Endothelial cell of umbilical vein (primary cell): ENCODE results near the gene MRPS16. TPM values are rescaled to one million over a fixed set of nuclear protein-coding genes. Genes with fewer than 3 reads are reported as not detected.
A peak's percentile ranks its signal among the peaks of the same experiment; 100 is the strongest.

Experiments used
- BruUV-seq: library from RNA; stranded (reverse); fragments of 400-500 nt; replicated peaks from 2 replicates; lab custom pipeline; 2021; lab: Mats Ljungman, UMichigan
- CTCF ChIA-PET: fragments of 300-600, 350-600 bp; sonication (Branson Sonifier 250); formaldehyde crosslinking; loops from one replicate; lab custom pipeline; 2021; ENCODE audit warnings: antibody characterized with exemption, inconsistent platforms; lab: Charles Lee
- POLR2A ChIA-PET: fragments of 300-600, 350-600 bp; sonication (Branson Sonifier 250); formaldehyde crosslinking; loops from one replicate; lab custom pipeline; 2021; ENCODE audit warnings: antibody characterized with exemption, inconsistent platforms; lab: Charles Lee
- DNase-seq: peaks from one replicate; pipeline ENCODE4 v3.0.0-alpha.2; 2011; ENCODE audit warnings: low read depth, low spot score
- FAIRE-seq: peaks from 2 replicates; lab custom pipeline; 2011; peaks lifted over from hg19 to GRCh38; lab: Jason Lieb, UNC
- H2AFZ ChIP-seq: 2 replicates; pipeline ENCODE4 v1.6.0; 2012; ENCODE audit warnings: low read depth, low read length, control low read depth, inconsistent platforms
- H3K27ac ChIP-seq: 2 replicates; pipeline ENCODE4 v1.5.1; 2011; ENCODE audit warnings: low read depth, mild to moderate bottlenecking, control low read depth, low read length, moderate library complexity; ENCODE audit not compliant: insufficient read depth
- H3K27me3 ChIP-seq, 2 experiments: 2 replicates each; pipeline versions ENCODE4 v1.6.0 to v1.6.1; 2011; ENCODE audit warnings: low read length in 2 of 2, mixed read lengths in 1 of 2; ENCODE audit not compliant: control insufficient read depth in 2 of 2, insufficient read depth in 2 of 2
- H3K36me3 ChIP-seq, 2 experiments: 2 replicates in 1 of 2; 3 replicates in 1 of 2; pipeline ENCODE4 v1.5.1; 2011; ENCODE audit warnings: low read length in 2 of 2, mild to moderate bottlenecking in 1 of 2, moderate library complexity in 1 of 2; ENCODE audit not compliant: control insufficient read depth in 2 of 2, insufficient read depth in 2 of 2; ENCODE audit errors: extremely low read depth in 1 of 2
- H3K4me1 ChIP-seq: 3 replicates; pipeline ENCODE4 v1.5.1; 2011; ENCODE audit warnings: mild to moderate bottlenecking, low read length; ENCODE audit not compliant: control insufficient read depth, insufficient read depth; ENCODE audit errors: extremely low read depth
- H3K4me2 ChIP-seq: 2 replicates; pipeline ENCODE4 v1.6.1; 2011; ENCODE audit warnings: low read length, control low read depth, mixed read lengths; ENCODE audit not compliant: insufficient read depth
- H3K4me3 ChIP-seq, 3 experiments: fragments of 200-600 bp in 1 of 3; sonication (generic), shearing (Covaris generic) in 1 of 3; replicated peaks in 1 of 3; 2 replicates each; pipeline ENCODE4 v1.5.1; 2011 to 2016; ENCODE audit warnings: control low read depth in 3 of 3, low read length in 3 of 3, mild to moderate bottlenecking in 2 of 3, inconsistent platforms in 1 of 3, low read depth in 1 of 3, moderate library complexity in 1 of 3; ENCODE audit not compliant: insufficient read depth in 1 of 3
- H3K79me2 ChIP-seq: 2 replicates; pipeline ENCODE4 v1.6.0; 2012; ENCODE audit warnings: low read length, inconsistent platforms; ENCODE audit not compliant: control insufficient read depth, insufficient read depth
- H3K9ac ChIP-seq: replicated peaks from 2 replicates; pipeline ENCODE3; 2011; ENCODE audit warnings: low read length, control low read depth; ENCODE audit not compliant: insufficient read depth; ENCODE audit errors: extremely low read depth
- H3K9me1 ChIP-seq: replicated peaks from 3 replicates; pipeline ENCODE4 v1.6.0; 2011; ENCODE audit warnings: mild to moderate bottlenecking, low read length; ENCODE audit not compliant: control insufficient read depth, insufficient read depth; ENCODE audit errors: extremely low read depth
- H3K9me3 ChIP-seq: replicated peaks from 2 replicates; pipeline ENCODE4 v1.5.1; 2012; ENCODE audit warnings: low read length, inconsistent platforms; ENCODE audit not compliant: control insufficient read depth, insufficient read depth
- H4K20me1 ChIP-seq: replicated peaks from 2 replicates; pipeline ENCODE3; 2011; ENCODE audit warnings: mild to moderate bottlenecking, low read length; ENCODE audit not compliant: control insufficient read depth, insufficient read depth; ENCODE audit errors: extremely low read depth
- FOS ChIP-seq: IDR thresholded peaks from 2 replicates; pipeline ENCODE4 v1.6.1; 2011; ENCODE audit warnings: mild to moderate bottlenecking, low read length, moderate library complexity, borderline replicate concordance; ENCODE audit not compliant: insufficient read depth
- GATA2 ChIP-seq: IDR thresholded peaks from 2 replicates; pipeline ENCODE4 v1.7.0; 2011; ENCODE audit warnings: low read depth, mild to moderate bottlenecking, moderate library complexity, mixed read lengths, low read length; ENCODE audit not compliant: insufficient read length, insufficient read depth
- JUN ChIP-seq: IDR thresholded peaks from 2 replicates; pipeline ENCODE4 v1.6.1; 2011; ENCODE audit warnings: borderline replicate concordance, low read depth; ENCODE audit not compliant: insufficient read length, insufficient read depth
- dilution Hi-C: fragments of 300-500 bp; cut with MboI; formaldehyde crosslinking; loops from one replicate; pipeline ENCODE4 v1.15.0; 2019; ENCODE audit warnings: low sequenced_read_pairs; ENCODE audit not compliant: extremely low pct_ligation_motif_present
- intact Hi-C: fragments of 100-400 bp; cut with micrococcal nuclease; formaldehyde crosslinking; loops from one replicate; pipeline ENCODE4 v1.10.0; 2022
- polyA plus RNA-seq, 4 experiments: library from polyadenylated mRNA; depleted of rRNA in 3 of 4; stranded (reverse) in 3 of 4; unstranded in 1 of 4; fragments of >200 nt; gene quantifications; 2 replicates each; pipeline versions ENCODE4 v1.2.1 to v1.2.3, GENCODE V29; 2011 to 2012; ENCODE audit warnings: missing spikeins in 1 of 4
- total RNA-seq: library from RNA; stranded (reverse); gene quantifications from 2 replicates; pipeline ENCODE4 v1.2.3, GENCODE V29; 2021
- TF ChIP-seq, protein P1 (sequence below), 2 donors: IDR thresholded peaks; 1 replicate in 1 of 2; 2 replicates in 1 of 2; pipeline ENCODE4 v1.5.1; 2011; ENCODE audit warnings: low read length in 2 of 2, mild to moderate bottlenecking in 2 of 2, moderate library complexity in 2 of 2, control low read depth in 1 of 2, inconsistent platforms in 1 of 2, low read depth in 1 of 2; ENCODE audit not compliant: insufficient read depth in 1 of 2; ENCODE audit errors: extremely low read depth in 1 of 2

MRPS16 gene
- total and polyA plus RNA-seq, 2 donors (not counting 3 experiments of a cell fraction or from before 2014, with no cell fraction given) = 86.0 to 161 TPM

DNA sequence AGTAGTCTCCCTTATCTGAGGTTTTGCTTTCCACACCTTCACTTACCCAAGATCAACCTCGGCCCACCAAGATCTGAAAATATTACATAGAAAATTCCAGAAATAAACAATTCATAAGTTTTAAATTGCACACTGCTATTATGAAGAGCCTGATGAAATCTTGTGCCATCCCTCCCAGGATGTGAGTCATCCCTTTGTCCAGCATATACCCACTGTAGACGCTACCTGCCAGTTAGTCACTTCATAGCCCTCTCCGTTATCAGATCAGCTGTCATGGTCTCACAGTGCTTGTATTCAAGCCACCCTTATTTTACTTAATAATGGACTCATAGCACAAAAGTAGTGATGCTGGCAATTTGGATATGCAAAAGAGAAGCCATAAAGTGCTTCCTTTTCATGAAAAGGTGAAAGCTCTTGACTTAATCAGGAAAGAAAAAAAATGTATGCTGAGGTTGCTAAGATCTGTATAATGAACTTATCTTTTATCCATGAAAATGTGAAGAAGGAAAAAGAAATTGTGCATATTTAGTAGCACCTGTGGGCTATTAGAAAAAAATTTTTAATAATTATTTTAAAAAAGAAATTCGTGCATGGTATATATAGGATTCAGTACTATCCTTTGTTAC lies 9.8 kb upstream of the MRPS16 start:
- H3K27ac ChIP-seq = no peak overlapping the region
- H2AFZ ChIP-seq = no peak overlapping the region
- H3K79me2 ChIP-seq = no peaks in the 10 kb centered on the region
- no peaks in the 10 kb centered on the region for H3K9me3 ChIP-seq
- H4K20me1 ChIP-seq = no peaks in the 10 kb centered on the region
- peaks cover 2 to 6% of the 10 kb centered on the region in 2 experiments for H3K27me3 ChIP-seq
- peaks cover 7% of the 10 kb centered on the region for H3K4me1 ChIP-seq
- FAIRE-seq (peak; percentile 21), DNase-seq (peak; percentile 26)
- intact Hi-C loops = no loop called here
- no peak overlapping the region for H3K9ac ChIP-seq
- peak overlapping the region; percentile 24 for H3K4me2 ChIP-seq
- POLR2A ChIA-PET = no interaction called here
- CTCF ChIA-PET = no interaction called here
- H3K36me3 ChIP-seq = no peaks in the 10 kb centered on the region
- TF ChIP-seq FOS (peak; percentile 13), JUN (peak; percentile 46), GATA2 (peak; percentile 66)
- TF ChIP-seq, protein P1, sequence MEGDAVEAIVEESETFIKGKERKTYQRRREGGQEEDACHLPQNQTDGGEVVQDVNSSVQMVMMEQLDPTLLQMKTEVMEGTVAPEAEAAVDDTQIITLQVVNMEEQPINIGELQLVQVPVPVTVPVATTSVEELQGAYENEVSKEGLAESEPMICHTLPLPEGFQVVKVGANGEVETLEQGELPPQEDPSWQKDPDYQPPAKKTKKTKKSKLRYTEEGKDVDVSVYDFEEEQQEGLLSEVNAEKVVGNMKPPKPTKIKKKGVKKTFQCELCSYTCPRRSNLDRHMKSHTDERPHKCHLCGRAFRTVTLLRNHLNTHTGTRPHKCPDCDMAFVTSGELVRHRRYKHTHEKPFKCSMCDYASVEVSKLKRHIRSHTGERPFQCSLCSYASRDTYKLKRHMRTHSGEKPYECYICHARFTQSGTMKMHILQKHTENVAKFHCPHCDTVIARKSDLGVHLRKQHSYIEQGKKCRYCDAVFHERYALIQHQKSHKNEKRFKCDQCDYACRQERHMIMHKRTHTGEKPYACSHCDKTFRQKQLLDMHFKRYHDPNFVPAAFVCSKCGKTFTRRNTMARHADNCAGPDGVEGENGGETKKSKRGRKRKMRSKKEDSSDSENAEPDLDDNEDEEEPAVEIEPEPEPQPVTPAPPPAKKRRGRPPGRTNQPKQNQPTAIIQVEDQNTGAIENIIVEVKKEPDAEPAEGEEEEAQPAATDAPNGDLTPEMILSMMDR (IDR thresholded peaks at IDR 0.05; ENCODE audit: extremely low read depth in 1 of 2, insufficient read depth in 1 of 2, low read depth in 1 of 2, low read length in 2 of 2) = no peak
- BruUV-seq = no TSS peak
- no peak overlapping the region for H3K4me3 ChIP-seq
- dilution Hi-C loops = no loop called here
- H3K9me1 ChIP-seq = no peaks in the 10 kb centered on the region
